ENCODE data around the gene BRD1. TPM values are rescaled to one million over a fixed set of nuclear protein-coding genes. Genes with fewer than 3 reads are reported as not detected.

BRD1 gene
- total RNA-seq, 4 donors from 2014 or later, result 32.2 to 51.8 (median 41.6) TPM

GRCh38 chr22:49790912-49791311 is 36.8 kb downstream of the BRD1 start:
- no peak for TF ChIP-seq POLR2A (IDR thresholded peaks at IDR 0.05)
- TF ChIP-seq, protein P1, sequence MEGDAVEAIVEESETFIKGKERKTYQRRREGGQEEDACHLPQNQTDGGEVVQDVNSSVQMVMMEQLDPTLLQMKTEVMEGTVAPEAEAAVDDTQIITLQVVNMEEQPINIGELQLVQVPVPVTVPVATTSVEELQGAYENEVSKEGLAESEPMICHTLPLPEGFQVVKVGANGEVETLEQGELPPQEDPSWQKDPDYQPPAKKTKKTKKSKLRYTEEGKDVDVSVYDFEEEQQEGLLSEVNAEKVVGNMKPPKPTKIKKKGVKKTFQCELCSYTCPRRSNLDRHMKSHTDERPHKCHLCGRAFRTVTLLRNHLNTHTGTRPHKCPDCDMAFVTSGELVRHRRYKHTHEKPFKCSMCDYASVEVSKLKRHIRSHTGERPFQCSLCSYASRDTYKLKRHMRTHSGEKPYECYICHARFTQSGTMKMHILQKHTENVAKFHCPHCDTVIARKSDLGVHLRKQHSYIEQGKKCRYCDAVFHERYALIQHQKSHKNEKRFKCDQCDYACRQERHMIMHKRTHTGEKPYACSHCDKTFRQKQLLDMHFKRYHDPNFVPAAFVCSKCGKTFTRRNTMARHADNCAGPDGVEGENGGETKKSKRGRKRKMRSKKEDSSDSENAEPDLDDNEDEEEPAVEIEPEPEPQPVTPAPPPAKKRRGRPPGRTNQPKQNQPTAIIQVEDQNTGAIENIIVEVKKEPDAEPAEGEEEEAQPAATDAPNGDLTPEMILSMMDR (IDR thresholded peaks at IDR 0.05), result no peak

GRCh38 chr22:49789289-49790141 is 38.2 kb downstream of the BRD1 start:
- WGBS, 2 donors, result 91 to 93% methylated on average over 15 to 25 of the region's 26 CpGs
- Histone ChIP-seq H3K36me3 (peaks cover 50 to 54% of the 10 kb centered on the region in 2 donors), H3K4me1 (peaks cover 10 to 23% of the 10 kb centered on the region in 2 donors), H3K27ac (peak overlapping the region in 2 of 3 donors; percentile 9 to 44), H3K9me3 (no peaks in the 10 kb centered on the region), H3K4me3 (replicated peaks in 1 of 3) (no peak overlapping the region), H3K27me3 (no peaks in the 10 kb centered on the region)
- no peak for TF ChIP-seq POLR2A (IDR thresholded peaks at IDR 0.05)
- TF ChIP-seq, protein P1 (IDR thresholded peaks at IDR 0.05), result no peak
- DNase-seq, result no peak
- intact Hi-C loops (cut with DNase I), result loop anchor here (10.0 kb wide), 1 partner anchor 55 kb away; no protein-coding TSS in a partner anchor

More at GRCh38 chr22:49790912-49791311, 36.8 kb downstream of the BRD1 start:
- DNase-seq, result no peak
- Histone ChIP-seq H3K4me1 (peaks cover 10 to 23% of the 10 kb centered on the region in 2 donors), H3K36me3 (peaks cover 53 to 62% of the 10 kb centered on the region in 2 donors), H3K27ac (no peak overlapping the region), H3K9me3 (no peaks in the 10 kb centered on the region), H3K27me3 (no peaks in the 10 kb centered on the region), H3K4me3 (replicated peaks in 1 of 3) (no peak overlapping the region)
- WGBS, 2 donors, result 56 to 63% methylated on average over 12 to 14 of the region's 16 CpGs
- intact Hi-C loops (cut with DNase I), result loop anchor here (10.0 kb wide), 1 partner anchor 54 kb away; no protein-coding TSS in a partner anchor

DNA sequence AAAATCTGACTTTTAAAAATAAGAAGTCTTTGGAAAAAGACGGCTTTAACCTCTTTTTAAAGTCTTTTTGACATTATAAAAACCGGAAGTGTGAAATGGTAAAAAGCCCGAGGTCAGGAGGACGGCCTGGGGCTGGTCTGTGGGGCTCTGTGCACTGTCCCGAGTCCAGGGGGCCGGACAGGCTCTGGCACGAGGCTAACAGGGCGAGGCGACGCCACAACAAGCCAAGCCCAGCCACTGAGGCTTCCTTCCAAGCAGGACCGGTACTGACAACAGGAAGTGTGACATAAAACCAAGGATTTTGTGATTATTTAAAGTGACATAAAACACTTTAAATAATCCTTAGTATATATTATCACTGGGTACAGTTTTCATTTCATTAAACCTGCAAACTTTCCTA is 39.2 kb downstream of the BRD1 start:
- peaks cover 42 to 51% of the 10 kb centered on the region in 2 donors for H3K36me3 ChIP-seq
- no peak overlapping the region for H3K4me3 ChIP-seq (replicated peaks in 1 of 3)
- peak; percentile 25 to 37 for DNase-seq
- WGBS, 2 donors, result 56 to 68% methylated on average over 11 of the region's 11 CpGs
- peak overlapping the region in 2 of 3 donors; percentile 1 to 44 for H3K27ac ChIP-seq
- H3K4me1 ChIP-seq, result peaks cover 10 to 23% of the 10 kb centered on the region in 2 donors
- no peaks in the 10 kb centered on the region for H3K9me3 ChIP-seq
- no peaks in the 10 kb centered on the region for H3K27me3 ChIP-seq
- TF ChIP-seq, protein P1 (IDR thresholded peaks at IDR 0.05), result no peak
- no peak for TF ChIP-seq POLR2A (IDR thresholded peaks at IDR 0.05)
- intact Hi-C loops (cut with DNase I), result no loop called here

DNA sequence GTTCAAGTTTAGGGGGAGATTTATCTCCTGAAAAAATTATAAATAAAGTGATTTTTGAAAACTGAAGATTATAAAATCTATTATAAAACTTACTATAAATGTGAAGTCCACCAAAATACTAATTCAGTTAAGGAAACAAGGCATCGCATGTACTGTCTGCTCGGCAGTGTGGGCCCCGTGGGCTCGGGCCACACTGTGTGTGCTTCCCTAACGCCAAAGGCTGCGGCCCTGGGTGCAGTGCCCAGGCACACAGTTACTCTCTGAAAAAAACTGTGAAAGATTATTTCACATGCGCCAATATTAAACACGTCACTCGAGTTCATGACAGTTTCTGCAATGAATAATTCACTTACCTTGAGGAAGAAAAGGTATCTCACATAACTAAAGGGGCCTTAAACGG is 39.8 kb downstream of the BRD1 start:
- TF ChIP-seq, protein P1 (IDR thresholded peaks at IDR 0.05), result no peak
- no peak for TF ChIP-seq POLR2A (IDR thresholded peaks at IDR 0.05)
- DNase-seq, result no peak
- Histone ChIP-seq H3K36me3 (peaks cover 43 to 51% of the 10 kb centered on the region in 2 donors), H3K9me3 (no peaks in the 10 kb centered on the region), H3K27me3 (no peaks in the 10 kb centered on the region), H3K27ac (no peak overlapping the region), H3K4me3 (replicated peaks in 1 of 3) (no peak overlapping the region), H3K4me1 (peaks cover 10 to 23% of the 10 kb centered on the region in 2 donors)
- intact Hi-C loops (cut with DNase I), result no loop called here
- 90 to 91% methylated on average over 10 of the region's 10 CpGs for WGBS, 2 donors
